H9 (cell line): Measurements from ENCODE around the gene FOXJ3. TPM values are rescaled to one million over a fixed set of nuclear protein-coding genes. Genes with fewer than 3 reads are reported as not detected.

Source experiments
- DNase-seq: peaks from one replicate; pipeline ENCODE4 v3.0.0-alpha.2; 2017
- H2AFZ ChIP-seq: one replicate; pipeline ENCODE4 v1.6.1; 2013; ENCODE audit warnings: mild to moderate bottlenecking, low read length, control low read depth, moderate library complexity
- H2AK5ac ChIP-seq: 2 replicates; pipeline ENCODE4 v1.6.1; 2013; ENCODE audit warnings: low read length, control low read depth, mixed read lengths; ENCODE audit not compliant: insufficient read length
- H2BK120ac ChIP-seq: one replicate; pipeline ENCODE4 v1.6.1; 2013; ENCODE audit warnings: low read depth, mild to moderate bottlenecking, low read length, control low read depth, inconsistent platforms; ENCODE audit not compliant: poor library complexity, severe bottlenecking
- H2BK12ac ChIP-seq: 2 replicates; pipeline ENCODE4 v1.6.1; 2013; ENCODE audit warnings: low read length, control low read depth, mixed read lengths, low read depth; ENCODE audit not compliant: insufficient read length
- H2BK15ac ChIP-seq: 2 replicates; pipeline ENCODE4 v1.6.1; 2013; ENCODE audit warnings: low read depth, low read length, control low read depth
- H2BK20ac ChIP-seq: one replicate; pipeline ENCODE4 v1.6.1; 2013; ENCODE audit warnings: low read depth, mild to moderate bottlenecking, low read length, control low read depth, inconsistent platforms; ENCODE audit not compliant: poor library complexity, severe bottlenecking
- H2BK5ac ChIP-seq: 2 replicates; pipeline ENCODE4 v1.6.1; 2013; ENCODE audit warnings: low read length, control low read depth, mixed read lengths; ENCODE audit not compliant: insufficient read length
- H3K14ac ChIP-seq: 2 replicates; pipeline ENCODE4 v1.6.1; 2013; ENCODE audit warnings: low read length, control low read depth; ENCODE audit not compliant: insufficient read depth
- H3K18ac ChIP-seq: 2 replicates; pipeline ENCODE4 v1.6.1; 2013; ENCODE audit warnings: low read depth, mild to moderate bottlenecking, mixed read lengths, low read length, control low read depth; ENCODE audit not compliant: insufficient read length
- H3K23ac ChIP-seq: 2 replicates; pipeline ENCODE4 v1.6.1; 2013; ENCODE audit warnings: low read length, control low read depth, mixed read lengths, low read depth; ENCODE audit not compliant: insufficient read length
- H3K23me2 ChIP-seq: 2 replicates; pipeline ENCODE4 v1.6.1; 2013; ENCODE audit warnings: low read depth, mild to moderate bottlenecking, mixed read lengths, low read length, control low read depth; ENCODE audit not compliant: insufficient read length, poor library complexity, severe bottlenecking
- H3K27ac ChIP-seq: 2 replicates; pipeline ENCODE4 v1.5.1; 2013; ENCODE audit warnings: low read length, control low read depth, mixed read lengths, low read depth; ENCODE audit not compliant: insufficient read length
- H3K27me3 ChIP-seq: 2 replicates; pipeline ENCODE4 v1.6.1; 2013; ENCODE audit warnings: low read length, control low read depth, inconsistent platforms; ENCODE audit not compliant: insufficient read depth
- H3K4ac ChIP-seq: 2 replicates; pipeline ENCODE4 v1.6.1; 2013; ENCODE audit warnings: low read depth, mild to moderate bottlenecking, control low read depth, inconsistent platforms, low read length, moderate library complexity
- H3K4me1 ChIP-seq: 2 replicates; pipeline ENCODE4 v1.6.1; 2013; ENCODE audit warnings: low read length, control low read depth, inconsistent platforms; ENCODE audit not compliant: insufficient read depth
- H3K4me2 ChIP-seq: 2 replicates; pipeline ENCODE4 v1.6.1; 2013; ENCODE audit warnings: low read length, control low read depth, mixed read lengths; ENCODE audit not compliant: insufficient read length, insufficient read depth
- H3K56ac ChIP-seq: 2 replicates; pipeline ENCODE4 v1.6.1; 2013; ENCODE audit warnings: low read depth, mild to moderate bottlenecking, mixed read lengths, low read length, control low read depth; ENCODE audit not compliant: insufficient read length
- H3K79me1 ChIP-seq: 2 replicates; pipeline ENCODE4 v1.6.1; 2013; ENCODE audit warnings: low read depth, mild to moderate bottlenecking, moderate library complexity, low read length, control low read depth, inconsistent platforms; ENCODE audit not compliant: insufficient read depth, poor library complexity, severe bottlenecking
- H3K79me2 ChIP-seq: 2 replicates; pipeline ENCODE4 v1.6.1; 2013; ENCODE audit warnings: low read length, control low read depth, inconsistent platforms; ENCODE audit not compliant: insufficient read depth
- H3K9ac ChIP-seq: 2 replicates; pipeline ENCODE4 v1.6.1; 2013; ENCODE audit warnings: low read length, control low read depth, mixed read lengths; ENCODE audit not compliant: insufficient read length; ENCODE audit errors: extremely low read depth
- H3K9me3 ChIP-seq: one replicate; pipeline ENCODE4 v1.6.1; 2013; ENCODE audit warnings: low read depth, low read length, inconsistent platforms; ENCODE audit not compliant: control insufficient read depth
- H3T11ph ChIP-seq: one replicate; pipeline ENCODE4 v1.6.1; 2013; ENCODE audit warnings: mild to moderate bottlenecking, low read length, control low read depth, inconsistent platforms
- H4K20me1 ChIP-seq: one replicate; pipeline ENCODE4 v1.6.1; 2013; ENCODE audit not compliant: control insufficient read depth, insufficient read length, insufficient read depth
- H4K5ac ChIP-seq: 2 replicates; pipeline ENCODE4 v1.6.1; 2013; ENCODE audit warnings: low read depth, mild to moderate bottlenecking, mixed read lengths, low read length, control low read depth; ENCODE audit not compliant: insufficient read length
- H4K8ac ChIP-seq: replicated peaks from 2 replicates; pipeline ENCODE4 v1.6.1; 2013; ENCODE audit warnings: low read length, control low read depth, mixed read lengths, low read depth; ENCODE audit not compliant: insufficient read length
- H4K91ac ChIP-seq: 2 replicates; pipeline ENCODE4 v1.6.1; 2013; ENCODE audit warnings: low read depth, mild to moderate bottlenecking, moderate library complexity, mixed read lengths, low read length, control low read depth; ENCODE audit not compliant: insufficient read length
- H3K27ac Mint-ChIP-seq, 3 experiments: 2 replicates in 2 of 3; 3 replicates in 1 of 3; pipeline ENCODE4 v1.8.0; 2020 to 2021; ENCODE audit warnings: mixed read lengths in 3 of 3, mild to moderate bottlenecking in 1 of 3, moderate library complexity in 1 of 3
- H3K27me3 Mint-ChIP-seq: 2 replicates; pipeline ENCODE4 v1.8.0; 2021; ENCODE audit warnings: low read depth, mild to moderate bottlenecking, moderate library complexity, mixed read lengths
- H3K36me3 Mint-ChIP-seq, 3 experiments: 2 replicates in 2 of 3; 3 replicates in 1 of 3; pipeline ENCODE4 v1.8.0; 2020 to 2021; ENCODE audit warnings: low read depth in 3 of 3, mixed read lengths in 3 of 3; ENCODE audit not compliant: insufficient read depth in 1 of 3
- H3K4me1 Mint-ChIP-seq, 2 experiments: 2 replicates each; pipeline ENCODE4 v1.8.0; 2020; ENCODE audit warnings: mixed read lengths in 2 of 2
- H3K4me3 Mint-ChIP-seq, 2 experiments: 2 replicates in 1 of 2; 3 replicates in 1 of 2; pipeline ENCODE4 v1.8.0; 2020 to 2021; ENCODE audit warnings: mild to moderate bottlenecking in 2 of 2, mixed read lengths in 2 of 2, moderate library complexity in 1 of 2
- H3K9me3 Mint-ChIP-seq, 2 experiments: 2 replicates in 1 of 2; 3 replicates in 1 of 2; pipeline ENCODE4 v1.8.0; 2020; ENCODE audit warnings: mild to moderate bottlenecking in 2 of 2, mixed read lengths in 2 of 2, moderate library complexity in 1 of 2
- CTCF ChIP-seq: fragments of 200-600 bp; sonication (generic); conservative IDR thresholded peaks from 3 replicates; pipeline ENCODE4 v1.8.0; 2021; ENCODE audit warnings: antibody characterized with exemption, mild to moderate bottlenecking
- WGBS: extraction: QIAGEN DNeasy Blood & Tissue Kit; methylation state at CpG from one replicate; pipeline ENCODE4 v1.1.7; 2013; ENCODE audit warnings: missing lambda C conversion rate, low lambda C conversion rate, mixed read lengths; ENCODE audit not compliant: insufficient read length; ENCODE audit errors: extremely low coverage; 5-methylcytosine and 5-hydroxymethylcytosine counted together
- total RNA-seq: library from RNA; stranded (reverse); gene quantifications from 2 replicates; pipeline ENCODE4 v1.2.1, GENCODE V29; 2021

FOXJ3 gene
- total RNA-seq, 1 experiment from 2014 or later, result 49.9 TPM

- H3K9me3 ChIP-seq, result no peaks in the 10 kb centered on the region
- no CpG with 5 or more reads among the region's 4 CpGs for WGBS
Measured at GRCh38 chr1:42259739-42260064, 75.3 kb downstream of the FOXJ3 start.

More at GRCh38 chr1:42259739-42260064, 75.3 kb downstream of the FOXJ3 start:
- no peak overlapping the region for H3K14ac ChIP-seq
- peaks cover 0 to 5% of the 10 kb centered on the region in 2 experiments; a peak in 1 of 5 replicates for H3K9me3 Mint-ChIP-seq
- H3K27ac Mint-ChIP-seq, result peak overlapping the region in 1 of 3 experiments; percentile 39; a peak in 1 of 7 replicates
- DNase-seq, result no peak
- H3K27me3 ChIP-seq, result no peaks in the 10 kb centered on the region
- H2AFZ ChIP-seq, result no peak overlapping the region
- no peak overlapping the region for H4K91ac ChIP-seq
- H3K23ac ChIP-seq, result no peak overlapping the region
- H3T11ph ChIP-seq, result no peak overlapping the region
- TF ChIP-seq CTCF, result no peak
- no peaks in the 10 kb centered on the region for H3K4me1 ChIP-seq
- no peak overlapping the region for H2AK5ac ChIP-seq
- H3K18ac ChIP-seq, result no peak overlapping the region
- no peak overlapping the region for H4K8ac ChIP-seq
- H3K79me2 ChIP-seq, result peaks cover 13% of the 10 kb centered on the region; the same call in 1 of the 2 replicates
- no peaks in the 10 kb centered on the region for H3K79me1 ChIP-seq
- H4K20me1 ChIP-seq, result no peaks in the 10 kb centered on the region
- H3K4me2 ChIP-seq, result no peak overlapping the region
- no peak overlapping the region for H3K56ac ChIP-seq
- H3K27ac ChIP-seq, result no peak overlapping the region
- H2BK12ac ChIP-seq, result no peak overlapping the region
- no peak overlapping the region for H4K5ac ChIP-seq
- no peak overlapping the region for H2BK120ac ChIP-seq
- H3K36me3 Mint-ChIP-seq, result peaks cover 12 to 20% (median 18%) of the 10 kb centered on the region in 3 experiments
- no peak overlapping the region for H2BK20ac ChIP-seq
- no peaks in the 10 kb centered on the region; a peak in 1 of 4 replicates for H3K4me1 Mint-ChIP-seq
- no peak overlapping the region for H2BK5ac ChIP-seq
- no peak overlapping the region for H2BK15ac ChIP-seq
- no peak overlapping the region for H3K4ac ChIP-seq
- no peak overlapping the region for H3K4me3 Mint-ChIP-seq
- no peak overlapping the region for H3K9ac ChIP-seq
- no peaks in the 10 kb centered on the region for H3K27me3 Mint-ChIP-seq
- no peaks in the 10 kb centered on the region for H3K23me2 ChIP-seq
